RWPE2 (cell line): ENCODE data around the gene ARHGAP44.

ENCODE experiments used
- ATAC-seq: fragments of 200-7000 bp; cut with Tn5 transposase; 3 replicates; pipeline ENCODE4 v1.9.1; 2021; ENCODE audit warnings: low read depth
- DNase-seq: peaks from one replicate; pipeline ENCODE4 v3.0.0-alpha.2; 2020; ENCODE audit warnings: low spot score
- H3K27ac ChIP-seq: fragments of 450-650 bp; 2 replicates; pipeline ENCODE4 v1.5.1; 2017; ENCODE audit warnings: mild to moderate bottlenecking; ENCODE audit not compliant: poor library complexity, severe bottlenecking
- H3K27me3 ChIP-seq: fragments of 250-450 bp; sonication (Bioruptor Pico); 2 replicates; pipeline ENCODE4 v1.5.1; 2021; ENCODE audit warnings: mild to moderate bottlenecking, moderate library complexity; ENCODE audit not compliant: insufficient read depth, poor library complexity, severe bottlenecking
- H3K36me3 ChIP-seq: fragments of 250-450 bp; sonication (Bioruptor Pico); 2 replicates; pipeline ENCODE4 v1.5.1; 2020; ENCODE audit warnings: low read depth, mild to moderate bottlenecking, moderate library complexity
- H3K4me1 ChIP-seq: fragments of 250-450 bp; sonication (Bioruptor Pico); 2 replicates; pipeline ENCODE4 v1.5.1; 2021; ENCODE audit warnings: mild to moderate bottlenecking, moderate library complexity; ENCODE audit not compliant: insufficient read depth, poor library complexity, severe bottlenecking
- H3K4me3 ChIP-seq: fragments of 250-450 bp; sonication (Bioruptor Pico); 2 replicates; pipeline ENCODE4 v1.5.1; 2021; ENCODE audit warnings: mild to moderate bottlenecking, moderate library complexity; ENCODE audit not compliant: severe bottlenecking
- H3K9me3 ChIP-seq: fragments of 250-450 bp; sonication (Bioruptor Pico); 2 replicates; pipeline ENCODE4 v1.5.1; 2021; ENCODE audit warnings: mild to moderate bottlenecking, moderate library complexity; ENCODE audit not compliant: severe bottlenecking
- CTCF ChIP-seq: fragments of 450-650 bp; IDR thresholded peaks from one replicate; pipeline ENCODE4 v1.5.1; 2017; ENCODE audit warnings: mild to moderate bottlenecking, moderate library complexity; ENCODE audit not compliant: poor library complexity, severe bottlenecking

Gene ARHGAP44

GRCh38 chr17:12927541-12928425, 138.5 kb downstream of the ARHGAP44 start:
- no peaks in the 10 kb centered on the region for H3K9me3 ChIP-seq
- ATAC-seq (no peak), DNase-seq (no peak)
- no peak overlapping the region for H3K27ac ChIP-seq
- H3K4me3 ChIP-seq, result no peak overlapping the region
- H3K36me3 ChIP-seq, result no peaks in the 10 kb centered on the region
- H3K4me1 ChIP-seq, result no peaks in the 10 kb centered on the region
- no peak for TF ChIP-seq CTCF
- H3K27me3 ChIP-seq, result no peaks in the 10 kb centered on the region

GRCh38 chr17:12928736-12929135, 139.4 kb downstream of the ARHGAP44 start:
- Histone ChIP-seq H3K9me3 (no peaks in the 10 kb centered on the region), H3K36me3 (no peaks in the 10 kb centered on the region), H3K4me3 (no peak overlapping the region), H3K27ac (no peak overlapping the region), H3K27me3 (no peaks in the 10 kb centered on the region), H3K4me1 (no peaks in the 10 kb centered on the region)
- ATAC-seq, result peak; percentile 49; the same call in 1 of the 3 replicates
- peak; percentile 41 for TF ChIP-seq CTCF
- DNase-seq, result no peak

- ATAC-seq, result no peak
- H3K4me1 ChIP-seq, result no peaks in the 10 kb centered on the region
- H3K27me3 ChIP-seq, result no peaks in the 10 kb centered on the region
- no peak overlapping the region for H3K27ac ChIP-seq
- no peak overlapping the region for H3K4me3 ChIP-seq
- no peaks in the 10 kb centered on the region for H3K36me3 ChIP-seq
- TF ChIP-seq CTCF, result no peak
- DNase-seq, result no peak
- no peaks in the 10 kb centered on the region for H3K9me3 ChIP-seq
Observed at GRCh38 chr17:12936501-12936900, 147.2 kb downstream of the ARHGAP44 start.

- no peaks in the 10 kb centered on the region for H3K36me3 ChIP-seq
- no peak for DNase-seq
- no peak overlapping the region for H3K4me3 ChIP-seq
- no peaks in the 10 kb centered on the region for H3K9me3 ChIP-seq
- H3K4me1 ChIP-seq, result no peaks in the 10 kb centered on the region
- H3K27me3 ChIP-seq, result no peaks in the 10 kb centered on the region
- no peak for ATAC-seq
- no peak for TF ChIP-seq CTCF
- no peak overlapping the region for H3K27ac ChIP-seq
Observed at GRCh38 chr17:12940699-12941098, 151.4 kb downstream of the ARHGAP44 start.

GRCh38 chr17:12947047-12947446, 157.7 kb downstream of the ARHGAP44 start:
- Histone ChIP-seq H3K27me3 (no peaks in the 10 kb centered on the region), H3K4me1 (no peaks in the 10 kb centered on the region), H3K27ac (no peak overlapping the region), H3K36me3 (no peaks in the 10 kb centered on the region), H3K4me3 (no peak overlapping the region), H3K9me3 (no peaks in the 10 kb centered on the region)
- ATAC-seq (no peak), DNase-seq (no peak)
- no peak for TF ChIP-seq CTCF
